ENCODE data around the gene NOS3.

The NOS3 gene

DNA sequence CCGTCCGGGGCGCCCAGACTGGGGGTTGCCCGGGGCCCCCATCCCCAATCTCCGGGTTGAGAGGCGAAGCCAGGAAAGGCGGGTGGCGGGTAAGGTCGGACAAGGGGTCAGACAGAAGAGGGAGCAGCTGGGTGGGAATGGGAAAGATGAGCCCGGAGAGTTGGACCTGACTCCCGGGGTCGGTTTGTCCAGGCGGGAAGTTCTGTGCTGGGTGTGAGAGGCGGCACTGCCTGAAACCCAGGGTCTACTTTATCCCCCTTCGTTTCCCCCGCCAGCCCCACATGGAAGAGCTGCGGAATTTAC, 69.2 kb downstream of the NOS3 start:
- ATAC-seq = no peak

GRCh38 chr7:151060416-151061212, 69.8 kb downstream of the NOS3 start:
- ATAC-seq = no peak

DNA sequence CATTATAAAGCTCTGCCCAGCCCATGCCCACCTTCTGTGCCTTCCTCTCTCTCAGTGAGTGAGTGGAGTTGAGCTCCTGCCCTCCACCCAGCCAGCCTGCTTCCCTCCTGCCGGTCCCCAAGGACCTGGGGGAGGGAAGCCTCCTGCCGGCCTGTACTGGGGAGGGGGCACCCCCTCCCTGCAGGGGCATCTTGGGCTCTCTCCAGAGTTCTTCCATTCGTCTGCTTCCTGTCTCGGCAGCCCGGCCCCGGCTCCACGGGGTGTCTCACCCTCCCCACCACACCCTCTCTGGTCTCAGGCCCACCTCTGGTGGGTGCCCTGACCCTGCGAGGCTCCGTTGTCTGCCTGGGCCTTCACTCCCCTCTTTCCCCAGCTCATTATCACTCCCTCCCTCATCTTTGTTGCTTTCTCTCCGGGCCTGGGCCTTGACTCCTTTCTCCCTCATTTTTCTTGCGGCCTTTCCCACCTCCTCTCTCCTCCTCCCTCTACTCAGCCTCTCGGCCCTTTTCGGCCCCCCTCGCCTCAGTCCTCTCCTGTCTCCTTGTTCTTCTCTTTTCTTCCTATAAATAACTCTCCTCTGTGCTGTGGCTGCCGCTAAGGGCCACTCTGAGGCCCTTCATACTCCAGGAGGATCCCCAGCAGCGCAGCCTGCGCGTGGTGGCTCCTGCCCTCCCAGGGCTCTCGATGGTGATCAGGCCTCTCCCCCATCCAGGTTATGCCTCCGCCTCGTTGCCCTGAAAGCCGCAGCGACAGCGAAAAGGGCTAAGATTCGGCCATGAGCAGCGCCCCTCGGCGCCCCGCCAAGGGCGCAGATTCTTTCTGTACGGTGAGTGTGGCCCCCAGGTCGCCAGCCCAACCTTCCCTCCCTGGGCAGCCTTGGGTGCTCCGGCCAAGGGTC, 70.6 kb downstream of the NOS3 start:
- ATAC-seq = no peak

- ATAC-seq = no peak
Observed at GRCh38 chr7:151062111-151062398, 71.2 kb downstream of the NOS3 start.

GRCh38 chr7:151062399-151063211, 71.8 kb downstream of the NOS3 start:
- ATAC-seq = no peak

GRCh38 chr7:151063212-151063561, 72.4 kb downstream of the NOS3 start:
- ATAC-seq = no peak

Data from activated CD4-positive, CD25-positive, alpha-beta regulatory T cell treated with anti-CD3 and anti-CD28 coated beads, Interleukin-2, amount 50 U/mL, for 24 hours (primary cell).